ENCODE measurements around the gene OR1N2. TPM values are rescaled to one million over a fixed set of nuclear protein-coding genes. Genes with fewer than 3 reads are reported as not detected.

Gene OR1N2, protein sequence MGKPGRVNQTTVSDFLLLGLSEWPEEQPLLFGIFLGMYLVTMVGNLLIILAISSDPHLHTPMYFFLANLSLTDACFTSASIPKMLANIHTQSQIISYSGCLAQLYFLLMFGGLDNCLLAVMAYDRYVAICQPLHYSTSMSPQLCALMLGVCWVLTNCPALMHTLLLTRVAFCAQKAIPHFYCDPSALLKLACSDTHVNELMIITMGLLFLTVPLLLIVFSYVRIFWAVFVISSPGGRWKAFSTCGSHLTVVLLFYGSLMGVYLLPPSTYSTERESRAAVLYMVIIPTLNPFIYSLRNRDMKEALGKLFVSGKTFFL
- total RNA-seq (2021) (not detected in 2 replicates), Bru-seq, nascent RNA (not detected), BruChase-seq, experiment 1, labeled RNA remaining after a 2-hour chase (not detected), BruChase-seq, experiment 2, labeled RNA remaining after a 6-hour chase (not detected)
- long read RNA-seq, result 0 reads

DNA sequence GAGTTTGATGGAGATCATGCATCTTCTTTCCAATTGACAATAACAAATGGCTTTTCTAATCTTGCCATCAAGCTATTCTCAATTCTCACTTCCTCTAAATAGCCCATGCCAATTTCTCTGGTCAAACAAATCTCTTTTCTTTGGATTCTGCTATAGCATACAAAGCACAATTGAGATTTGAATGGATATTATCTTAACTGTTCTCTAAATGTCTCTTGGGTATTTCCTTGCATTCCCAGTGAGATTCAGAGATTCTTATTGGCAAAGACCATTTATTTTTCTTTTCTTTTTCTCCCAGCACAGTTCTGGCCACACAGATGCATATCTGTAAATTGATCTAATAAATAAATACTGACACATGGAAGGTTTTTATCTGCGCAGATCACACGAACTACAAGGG lies at the start of gene OR1N2:
TSS of gene OR1N2 (plus strand) at position 301 of the 400 bp plus-strand sequence. CDS start 100 bp downstream, outside the sequence.
- Histone ChIP-seq H3K36me3 (ENCODE audit: insufficient read depth, low read length, poor library complexity, severe bottlenecking) (no peaks in the 10 kb centered on the region), H3K9me3 (ENCODE audit: low read depth, low read length, poor library complexity, severe bottlenecking) (no peaks in the 10 kb centered on the region), H3K27ac (ENCODE audit: low read depth, low read length, poor library complexity, severe bottlenecking) (no peak within 1 kb of the TSS), H3K27me3 (replicated peaks; ENCODE audit: insufficient read depth, low read depth, low read length, poor library complexity) (peaks cover 49% of the 10 kb centered on the region), H3K4me1 (ENCODE audit: insufficient read depth, low read length, poor library complexity, severe bottlenecking) (no peaks in the 10 kb centered on the region), H3K4me3 (ENCODE audit: low read depth, low read length, poor library complexity, severe bottlenecking) (no peak within 1 kb of the TSS)
- no TSS peak for BruUV-seq (replicated peaks)
- intact Hi-C loops (cut with micrococcal nuclease; ENCODE audit: unreplicated experiment), result no loop called here
- CTCF ChIA-PET, result no interaction called here
- no peak for TF ChIP-seq EZH2 (IDR thresholded peaks at IDR 0.05; ENCODE audit: borderline replicate concordance, low read depth, low read length, poor library complexity, severe bottlenecking)
- TF ChIP-seq, protein P1, sequence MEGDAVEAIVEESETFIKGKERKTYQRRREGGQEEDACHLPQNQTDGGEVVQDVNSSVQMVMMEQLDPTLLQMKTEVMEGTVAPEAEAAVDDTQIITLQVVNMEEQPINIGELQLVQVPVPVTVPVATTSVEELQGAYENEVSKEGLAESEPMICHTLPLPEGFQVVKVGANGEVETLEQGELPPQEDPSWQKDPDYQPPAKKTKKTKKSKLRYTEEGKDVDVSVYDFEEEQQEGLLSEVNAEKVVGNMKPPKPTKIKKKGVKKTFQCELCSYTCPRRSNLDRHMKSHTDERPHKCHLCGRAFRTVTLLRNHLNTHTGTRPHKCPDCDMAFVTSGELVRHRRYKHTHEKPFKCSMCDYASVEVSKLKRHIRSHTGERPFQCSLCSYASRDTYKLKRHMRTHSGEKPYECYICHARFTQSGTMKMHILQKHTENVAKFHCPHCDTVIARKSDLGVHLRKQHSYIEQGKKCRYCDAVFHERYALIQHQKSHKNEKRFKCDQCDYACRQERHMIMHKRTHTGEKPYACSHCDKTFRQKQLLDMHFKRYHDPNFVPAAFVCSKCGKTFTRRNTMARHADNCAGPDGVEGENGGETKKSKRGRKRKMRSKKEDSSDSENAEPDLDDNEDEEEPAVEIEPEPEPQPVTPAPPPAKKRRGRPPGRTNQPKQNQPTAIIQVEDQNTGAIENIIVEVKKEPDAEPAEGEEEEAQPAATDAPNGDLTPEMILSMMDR (conservative IDR thresholded peaks at IDR 0.05; ENCODE audit: low read depth, low read length), result no peak
- POLR2A ChIA-PET (ENCODE audit: low non-redundant PET), result no interaction called here
- no peak for DNase-seq (ENCODE audit: low spot score)

DNA sequence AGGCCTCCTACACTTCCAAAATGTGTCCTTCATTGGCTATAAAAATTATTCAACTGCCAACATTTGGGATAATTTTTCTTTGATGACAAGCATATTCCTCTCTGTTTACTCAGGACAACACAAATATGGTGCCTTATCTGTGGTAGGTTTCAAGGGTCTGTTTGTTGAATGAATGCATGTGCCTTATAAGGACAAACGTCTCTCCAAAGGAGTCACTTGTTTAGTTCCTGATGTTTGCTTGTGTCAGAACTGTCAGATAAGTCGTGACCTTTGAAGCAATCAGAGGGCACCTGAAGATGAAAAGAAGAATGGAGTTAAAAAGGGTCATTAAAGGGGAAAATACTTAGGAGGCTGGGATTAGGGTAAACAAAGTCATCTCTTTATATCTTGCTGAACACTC lies 45.9 kb upstream of the OR1N2 start:
- no TSS peak for BruUV-seq (replicated peaks)
- no peak for DNase-seq (ENCODE audit: low spot score)
- intact Hi-C loops (cut with micrococcal nuclease; ENCODE audit: unreplicated experiment), result no loop called here
- no peak for TF ChIP-seq EZH2 (IDR thresholded peaks at IDR 0.05; ENCODE audit: borderline replicate concordance, low read depth, low read length, poor library complexity, severe bottlenecking)
- TF ChIP-seq, protein P1 (conservative IDR thresholded peaks at IDR 0.05; ENCODE audit: low read depth, low read length), result no peak
- ChIA-PET CTCF (no interaction called here), POLR2A (ENCODE audit: low non-redundant PET) (no interaction called here)
- no peaks in the 10 kb centered on the region for H3K4me1 ChIP-seq (ENCODE audit: insufficient read depth, low read length, poor library complexity, severe bottlenecking)
- no peak overlapping the region for H3K4me3 ChIP-seq (ENCODE audit: low read depth, low read length, poor library complexity, severe bottlenecking)
- no peak overlapping the region for H3K27ac ChIP-seq (ENCODE audit: low read depth, low read length, poor library complexity, severe bottlenecking)
- H3K36me3 ChIP-seq (ENCODE audit: insufficient read depth, low read length, poor library complexity, severe bottlenecking), result no peaks in the 10 kb centered on the region
- H3K27me3 ChIP-seq (replicated peaks; ENCODE audit: insufficient read depth, low read depth, low read length, poor library complexity), result peaks cover 58% of the 10 kb centered on the region
- no peaks in the 10 kb centered on the region for H3K9me3 ChIP-seq (ENCODE audit: low read depth, low read length, poor library complexity, severe bottlenecking)

DNA sequence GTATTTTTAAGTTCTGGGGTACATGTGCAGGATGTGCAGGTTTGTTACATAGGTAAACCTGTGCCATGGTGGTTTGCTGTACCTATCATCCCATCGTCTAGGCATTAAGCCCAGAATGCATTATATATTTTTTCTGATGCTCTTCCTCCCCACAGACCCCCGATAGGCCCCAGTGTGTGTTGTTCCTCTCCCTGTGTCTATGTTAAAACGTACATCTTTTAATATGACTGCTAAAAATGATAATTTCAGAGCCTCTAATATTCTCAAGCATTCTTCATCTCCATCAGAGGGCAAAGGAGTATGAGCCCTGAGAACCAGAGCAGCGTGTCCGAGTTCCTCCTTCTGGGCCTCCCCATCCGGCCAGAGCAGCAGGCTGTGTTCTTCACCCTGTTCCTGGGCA lies 42.4 kb upstream of the OR1N2 start, which contains the start of gene OR1J2:
TSS of gene OR1J2 (plus strand) at position 301 of the 400 bp plus-strand sequence. CDS start at position 301, 0 bp downstream.
- CTCF ChIA-PET, result no interaction called here
- intact Hi-C loops (cut with micrococcal nuclease; ENCODE audit: unreplicated experiment), result no loop called here
- H3K4me1 ChIP-seq (ENCODE audit: insufficient read depth, low read length, poor library complexity, severe bottlenecking), result no peaks in the 10 kb centered on the region
- no peaks in the 10 kb centered on the region for H3K9me3 ChIP-seq (ENCODE audit: low read depth, low read length, poor library complexity, severe bottlenecking)
- no peak within 1 kb of the TSS for H3K4me3 ChIP-seq (ENCODE audit: low read depth, low read length, poor library complexity, severe bottlenecking)
- no peak for TF ChIP-seq EZH2 (IDR thresholded peaks at IDR 0.05; ENCODE audit: borderline replicate concordance, low read depth, low read length, poor library complexity, severe bottlenecking)
- TF ChIP-seq, protein P1 (conservative IDR thresholded peaks at IDR 0.05; ENCODE audit: low read depth, low read length), result no peak
- no peak for DNase-seq (ENCODE audit: low spot score)
- H3K27me3 ChIP-seq (replicated peaks; ENCODE audit: insufficient read depth, low read depth, low read length, poor library complexity), result peaks cover 58% of the 10 kb centered on the region
- BruUV-seq (replicated peaks), result no TSS peak
- no peaks in the 10 kb centered on the region for H3K36me3 ChIP-seq (ENCODE audit: insufficient read depth, low read length, poor library complexity, severe bottlenecking)
- POLR2A ChIA-PET (ENCODE audit: low non-redundant PET), result no interaction called here
- H3K27ac ChIP-seq (ENCODE audit: low read depth, low read length, poor library complexity, severe bottlenecking), result no peak within 1 kb of the TSS

All from A673 (cell line).